ENCODE results near the gene GOLGA2. TPM values are rescaled to one million over a fixed set of nuclear protein-coding genes. Genes with fewer than 3 reads are reported as not detected.
"Not testable (repeated sequence)": the region's sequence is repeated elsewhere in the genome, so short reads cannot be mapped to it uniquely, and the experiment has no call there.

GOLGA2 gene
- total RNA-seq, 2 experiments from 2014 or later: 44.3 to 48.3 TPM

DNA sequence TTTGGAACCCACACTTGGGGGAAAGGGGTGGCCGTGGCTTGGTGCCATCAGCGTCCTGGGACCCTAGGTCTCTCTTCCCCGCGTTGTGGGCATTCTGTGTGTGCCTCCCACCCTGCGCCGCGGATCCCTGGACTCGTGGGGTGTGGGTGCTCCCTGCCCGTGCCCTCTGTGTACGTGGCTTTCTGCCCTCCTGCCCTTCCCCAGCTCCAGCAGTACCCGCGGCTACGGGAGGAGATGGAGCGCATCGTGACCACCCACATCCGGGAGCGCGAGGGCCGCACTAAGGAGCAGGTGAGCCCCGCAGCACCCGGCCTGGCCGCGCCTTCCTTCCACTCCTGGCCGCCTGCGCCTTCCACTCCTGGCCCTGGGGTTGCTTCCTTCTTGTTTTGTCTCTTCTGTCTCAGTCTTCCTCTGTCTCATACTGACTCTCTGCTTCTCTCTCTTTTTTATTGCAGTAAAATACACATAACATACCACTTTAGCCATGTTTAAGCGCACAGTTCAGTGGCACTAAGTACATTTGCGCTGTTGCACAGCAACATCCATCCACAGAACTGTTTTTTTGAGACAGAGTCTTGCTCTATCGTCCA lies 41.9 kb downstream of the GOLGA2 start:
- DNase-seq (no peak), ATAC-seq (ENCODE audit: poor library complexity) (no peak)
- intact Hi-C loops (cut with DNase I, micrococcal nuclease): no loop called here
- Mint-ChIP-seq H3K4me3 (no peak overlapping the region), H3K9me3 (no peaks in the 10 kb centered on the region), H3K36me3 (ENCODE audit: low read depth) (no peaks in the 10 kb centered on the region), H3K27me3 (no peaks in the 10 kb centered on the region), H3K27ac (no peak overlapping the region), H3K4me1 (ENCODE audit: low read depth) (no peaks in the 10 kb centered on the region)
- no peak overlapping the region for H3K4me3 ChIP-seq (ENCODE audit: low read length)
- CTCF ChIA-PET: no interaction called here
- TF ChIP-seq, protein P1, sequence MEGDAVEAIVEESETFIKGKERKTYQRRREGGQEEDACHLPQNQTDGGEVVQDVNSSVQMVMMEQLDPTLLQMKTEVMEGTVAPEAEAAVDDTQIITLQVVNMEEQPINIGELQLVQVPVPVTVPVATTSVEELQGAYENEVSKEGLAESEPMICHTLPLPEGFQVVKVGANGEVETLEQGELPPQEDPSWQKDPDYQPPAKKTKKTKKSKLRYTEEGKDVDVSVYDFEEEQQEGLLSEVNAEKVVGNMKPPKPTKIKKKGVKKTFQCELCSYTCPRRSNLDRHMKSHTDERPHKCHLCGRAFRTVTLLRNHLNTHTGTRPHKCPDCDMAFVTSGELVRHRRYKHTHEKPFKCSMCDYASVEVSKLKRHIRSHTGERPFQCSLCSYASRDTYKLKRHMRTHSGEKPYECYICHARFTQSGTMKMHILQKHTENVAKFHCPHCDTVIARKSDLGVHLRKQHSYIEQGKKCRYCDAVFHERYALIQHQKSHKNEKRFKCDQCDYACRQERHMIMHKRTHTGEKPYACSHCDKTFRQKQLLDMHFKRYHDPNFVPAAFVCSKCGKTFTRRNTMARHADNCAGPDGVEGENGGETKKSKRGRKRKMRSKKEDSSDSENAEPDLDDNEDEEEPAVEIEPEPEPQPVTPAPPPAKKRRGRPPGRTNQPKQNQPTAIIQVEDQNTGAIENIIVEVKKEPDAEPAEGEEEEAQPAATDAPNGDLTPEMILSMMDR (IDR thresholded peaks at IDR 0.05): no peak
- no peak overlapping the region for H3K27ac ChIP-seq (ENCODE audit: low read depth in 1 of 2, low read length in 2 of 2)
- H3K36me3 ChIP-seq (ENCODE audit: insufficient read depth, low read length): no peaks in the 10 kb centered on the region
- H3K27me3 ChIP-seq (ENCODE audit: control insufficient read depth in 1 of 2, insufficient read depth in 2 of 2, low read length in 2 of 2): no peaks in the 10 kb centered on the region
- no peaks in the 10 kb centered on the region for H3K4me1 ChIP-seq (ENCODE audit: insufficient read depth, low read length)
- no peaks in the 10 kb centered on the region for H3K9me3 ChIP-seq (ENCODE audit: control insufficient read depth in 1 of 2, insufficient read depth in 1 of 2, low read length in 2 of 2)
- POLR2A ChIA-PET: no interaction called here

DNA sequence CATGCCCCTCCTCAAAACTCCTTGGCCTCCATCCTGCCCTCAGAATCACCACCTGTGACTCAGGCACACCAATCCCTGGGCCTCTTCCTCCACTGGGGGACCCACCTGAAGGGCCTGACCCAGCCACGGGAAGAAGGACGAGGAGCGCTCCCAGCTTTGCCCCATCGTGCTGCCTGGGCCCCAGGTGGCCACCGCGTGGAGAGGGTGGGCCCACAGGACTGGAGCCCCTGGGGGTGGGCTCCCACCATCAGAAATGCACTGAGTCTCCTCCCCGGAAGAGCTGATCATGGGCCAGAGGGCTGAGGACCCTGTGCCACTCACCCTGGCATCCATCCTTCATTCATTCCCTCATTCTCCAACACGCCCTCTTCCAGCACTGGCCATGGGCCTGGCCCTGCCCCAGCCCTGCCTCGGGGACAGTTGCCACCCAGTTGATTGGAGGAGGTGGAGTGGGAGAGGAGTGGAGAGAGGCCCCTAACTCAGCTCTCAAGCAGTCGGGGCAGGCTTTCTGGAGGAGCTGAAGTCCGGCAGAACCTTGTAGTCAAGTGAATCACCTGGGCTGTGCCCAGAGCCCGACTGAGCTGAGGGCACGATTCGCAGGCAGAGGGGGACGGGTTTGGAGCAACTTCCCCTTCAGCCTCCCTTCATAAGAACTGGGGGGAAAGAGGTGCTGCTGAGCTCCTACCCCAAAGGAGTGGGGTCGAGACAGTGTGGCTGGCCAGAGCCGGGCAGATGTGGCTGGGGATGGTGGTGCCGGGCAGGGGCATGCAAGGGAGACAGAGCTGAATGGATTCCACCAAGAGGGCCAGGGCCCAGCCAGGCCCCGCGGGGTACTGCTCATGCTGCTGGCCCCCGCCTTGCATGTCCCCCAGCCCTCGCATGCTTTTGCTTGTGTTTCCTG lies 43.0 kb downstream of the GOLGA2 start:
- Mint-ChIP-seq H3K27ac (no peak overlapping the region), H3K9me3 (no peaks in the 10 kb centered on the region), H3K4me1 (ENCODE audit: low read depth) (no peaks in the 10 kb centered on the region), H3K4me3 (no peak overlapping the region), H3K36me3 (ENCODE audit: low read depth) (no peaks in the 10 kb centered on the region), H3K27me3 (no peaks in the 10 kb centered on the region)
- POLR2A ChIA-PET: no interaction called here
- no peaks in the 10 kb centered on the region for H3K4me1 ChIP-seq (ENCODE audit: insufficient read depth, low read length)
- intact Hi-C loops (cut with DNase I, micrococcal nuclease): no loop called here
- CTCF ChIA-PET: no interaction called here
- H3K27ac ChIP-seq (ENCODE audit: low read depth in 1 of 2, low read length in 2 of 2): no peak overlapping the region
- no peaks in the 10 kb centered on the region for H3K9me3 ChIP-seq (ENCODE audit: control insufficient read depth in 1 of 2, insufficient read depth in 1 of 2, low read length in 2 of 2)
- no peaks in the 10 kb centered on the region for H3K36me3 ChIP-seq (ENCODE audit: insufficient read depth, low read length)
- TF ChIP-seq, protein P1 (IDR thresholded peaks at IDR 0.05): no peak
- DNase-seq: no peak
- H3K27me3 ChIP-seq (ENCODE audit: control insufficient read depth in 1 of 2, insufficient read depth in 2 of 2, low read length in 2 of 2): no peaks in the 10 kb centered on the region
- H3K4me3 ChIP-seq (ENCODE audit: low read length): no peak overlapping the region
- ATAC-seq (ENCODE audit: poor library complexity): no peak

DNA sequence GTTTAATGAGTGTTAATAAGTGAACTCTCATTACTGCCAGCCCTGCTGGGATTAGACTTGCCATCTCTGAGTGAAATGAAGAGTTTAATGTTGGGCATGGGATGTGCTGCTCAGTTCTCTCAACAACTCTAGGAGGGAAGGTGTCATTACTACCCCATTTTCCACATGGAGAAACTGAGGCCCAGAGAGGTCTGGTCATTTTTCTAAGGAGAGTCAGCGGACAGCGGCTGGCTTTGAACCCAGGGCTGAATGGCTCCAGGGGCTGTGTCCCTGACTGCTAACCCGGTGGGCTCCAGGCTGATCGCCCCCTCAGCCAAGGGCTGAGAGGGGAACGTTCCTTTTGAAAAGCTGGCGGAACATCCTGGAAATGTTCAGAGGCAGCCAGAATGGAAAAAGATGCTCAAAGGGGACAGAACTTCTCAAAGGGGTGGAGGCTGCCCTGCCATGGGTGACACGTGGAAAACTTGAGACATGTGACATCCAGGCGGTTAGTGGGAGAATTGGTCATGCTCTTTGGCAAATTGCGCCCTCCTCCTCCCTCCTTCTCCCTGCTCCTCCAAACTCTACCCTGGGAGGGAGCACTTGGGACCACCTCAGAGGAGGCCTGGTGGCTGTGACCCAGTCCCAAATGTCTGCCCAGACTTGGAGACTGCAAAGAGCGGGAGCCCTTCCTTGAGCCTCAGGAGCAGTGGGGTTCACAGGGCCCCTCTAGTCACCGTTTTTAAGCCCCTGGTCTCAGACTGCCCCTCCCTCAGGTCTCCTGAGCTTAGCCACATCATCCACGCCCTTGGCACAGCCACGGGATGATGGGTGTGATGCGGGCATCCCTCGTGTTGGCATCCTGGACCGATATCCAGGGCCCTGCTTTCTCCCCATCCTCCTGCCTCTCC lies 43.9 kb downstream of the GOLGA2 start:
- intact Hi-C loops (cut with DNase I, micrococcal nuclease): no loop called here
- no peaks in the 10 kb centered on the region for H3K27me3 Mint-ChIP-seq
- TF ChIP-seq, protein P1 (IDR thresholded peaks at IDR 0.05): no peak
- H3K27me3 ChIP-seq (ENCODE audit: control insufficient read depth in 1 of 2, insufficient read depth in 2 of 2, low read length in 2 of 2): no peaks in the 10 kb centered on the region
- H3K4me3 ChIP-seq (ENCODE audit: low read length): no peak overlapping the region
- H3K4me1 ChIP-seq (ENCODE audit: insufficient read depth, low read length): no peaks in the 10 kb centered on the region
- no peaks in the 10 kb centered on the region for H3K9me3 Mint-ChIP-seq
- ATAC-seq (ENCODE audit: poor library complexity) (no peak), DNase-seq (no peak)
- no peak overlapping the region for H3K27ac Mint-ChIP-seq
- no peak overlapping the region for H3K4me3 Mint-ChIP-seq
- no peaks in the 10 kb centered on the region for H3K4me1 Mint-ChIP-seq (ENCODE audit: low read depth)
- no peaks in the 10 kb centered on the region for H3K36me3 ChIP-seq (ENCODE audit: insufficient read depth, low read length)
- no peak overlapping the region for H3K27ac ChIP-seq (ENCODE audit: low read depth in 1 of 2, low read length in 2 of 2)
- H3K9me3 ChIP-seq (ENCODE audit: control insufficient read depth in 1 of 2, insufficient read depth in 1 of 2, low read length in 2 of 2): no peaks in the 10 kb centered on the region
- ChIA-PET CTCF (no interaction called here), POLR2A (no interaction called here)
- no peaks in the 10 kb centered on the region for H3K36me3 Mint-ChIP-seq (ENCODE audit: low read depth)

DNA sequence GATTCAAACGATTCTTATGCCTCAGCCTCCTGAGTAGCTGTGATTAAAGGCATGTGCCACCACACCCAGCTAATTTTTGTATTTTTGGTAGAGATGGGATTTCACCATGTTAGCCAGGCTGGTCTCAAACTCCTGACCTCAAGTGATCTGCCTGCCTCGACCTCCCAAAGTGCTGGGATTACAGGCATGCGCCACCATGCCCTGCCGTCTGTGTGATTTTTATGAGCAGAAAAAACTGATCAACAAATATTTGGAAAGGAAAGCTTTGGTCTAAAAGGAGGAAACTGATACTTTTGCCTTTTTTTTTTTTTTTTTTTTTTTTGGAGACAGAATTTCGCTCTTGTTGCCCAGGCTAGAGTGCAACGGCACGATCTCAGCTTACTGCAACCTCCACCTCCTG lies 44.9 kb downstream of the GOLGA2 start:
- H3K4me3 ChIP-seq (ENCODE audit: low read length); POLR2A ChIA-PET; H3K27me3 ChIP-seq (ENCODE audit: control insufficient read depth in 1 of 2, insufficient read depth in 2 of 2, low read length in 2 of 2); ATAC-seq (ENCODE audit: poor library complexity); H3K4me1 ChIP-seq (ENCODE audit: insufficient read depth, low read length); DNase-seq; H3K36me3 Mint-ChIP-seq (ENCODE audit: low read depth); H3K4me3 Mint-ChIP-seq; H3K9me3 Mint-ChIP-seq; CTCF ChIA-PET; H3K4me1 Mint-ChIP-seq (ENCODE audit: low read depth); intact Hi-C loops (cut with DNase I, micrococcal nuclease); H3K27me3 Mint-ChIP-seq; H3K9me3 ChIP-seq (ENCODE audit: control insufficient read depth in 1 of 2, insufficient read depth in 1 of 2, low read length in 2 of 2); H3K27ac Mint-ChIP-seq; H3K36me3 ChIP-seq (ENCODE audit: insufficient read depth, low read length); H3K27ac ChIP-seq (ENCODE audit: low read depth in 1 of 2, low read length in 2 of 2): not testable (repeated sequence)

All from CD4-positive, alpha-beta T cell (primary cell).